PFSK-1 (cell line): ENCODE data around the gene MCFD2.

Experiments
- POLR2AphosphoS5 ChIP-seq: IDR thresholded peaks from 2 replicates; pipeline ENCODE4 v1.6.1; 2012; ENCODE audit warnings: low read depth, mild to moderate bottlenecking, control low read depth, low read length, moderate library complexity
- TAF1 ChIP-seq: IDR thresholded peaks from 2 replicates; pipeline ENCODE4 v1.6.1; 2012; ENCODE audit warnings: low read length, control low read depth, borderline replicate concordance; ENCODE audit not compliant: insufficient read depth
- TF ChIP-seq, protein P1 (sequence below), 2 experiments: IDR thresholded peaks; 2 replicates each; pipeline versions ENCODE4 v1.6.1 to v1.8.0; 2011 to 2012; ENCODE audit warnings: low read depth in 2 of 2, low read length in 2 of 2, control low read depth in 1 of 2, inconsistent platforms in 1 of 2, mild to moderate bottlenecking in 1 of 2, moderate library complexity in 1 of 2; ENCODE audit not compliant: insufficient read depth in 1 of 2

DNA sequence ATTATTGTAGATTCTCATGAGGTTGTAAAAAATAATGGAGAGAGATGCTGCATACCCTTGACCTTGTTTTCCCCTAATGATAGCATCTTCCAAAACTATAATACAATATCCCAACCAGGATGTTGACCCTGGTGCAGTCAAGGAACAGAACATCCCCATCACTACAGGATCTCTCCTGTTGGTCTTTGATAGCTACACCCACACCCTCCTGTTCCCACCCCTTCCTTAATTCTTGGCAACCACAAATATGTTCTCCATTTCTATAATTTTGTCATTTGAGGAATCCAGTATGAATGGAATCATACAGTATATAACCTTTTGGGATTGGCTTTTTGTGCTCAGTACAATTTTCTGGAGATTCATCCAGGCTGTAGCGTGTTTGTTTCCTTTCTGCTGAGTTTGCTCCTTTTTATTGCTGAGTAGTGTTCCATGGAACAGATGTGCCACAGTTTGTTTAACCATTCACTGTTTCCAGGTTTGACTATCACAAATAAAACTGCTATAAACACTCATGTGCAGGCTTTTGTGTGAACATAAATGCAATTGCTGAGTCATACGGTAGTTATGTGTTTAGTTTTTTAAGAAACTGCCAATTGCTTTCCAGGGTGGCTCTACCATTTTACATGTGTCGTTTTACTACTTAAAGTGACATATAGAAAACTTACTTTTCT is 22.2 kb downstream of the MCFD2 start:
- no peak for TF ChIP-seq POLR2AphosphoS5
- no peak for TF ChIP-seq TAF1
- TF ChIP-seq, protein P1, sequence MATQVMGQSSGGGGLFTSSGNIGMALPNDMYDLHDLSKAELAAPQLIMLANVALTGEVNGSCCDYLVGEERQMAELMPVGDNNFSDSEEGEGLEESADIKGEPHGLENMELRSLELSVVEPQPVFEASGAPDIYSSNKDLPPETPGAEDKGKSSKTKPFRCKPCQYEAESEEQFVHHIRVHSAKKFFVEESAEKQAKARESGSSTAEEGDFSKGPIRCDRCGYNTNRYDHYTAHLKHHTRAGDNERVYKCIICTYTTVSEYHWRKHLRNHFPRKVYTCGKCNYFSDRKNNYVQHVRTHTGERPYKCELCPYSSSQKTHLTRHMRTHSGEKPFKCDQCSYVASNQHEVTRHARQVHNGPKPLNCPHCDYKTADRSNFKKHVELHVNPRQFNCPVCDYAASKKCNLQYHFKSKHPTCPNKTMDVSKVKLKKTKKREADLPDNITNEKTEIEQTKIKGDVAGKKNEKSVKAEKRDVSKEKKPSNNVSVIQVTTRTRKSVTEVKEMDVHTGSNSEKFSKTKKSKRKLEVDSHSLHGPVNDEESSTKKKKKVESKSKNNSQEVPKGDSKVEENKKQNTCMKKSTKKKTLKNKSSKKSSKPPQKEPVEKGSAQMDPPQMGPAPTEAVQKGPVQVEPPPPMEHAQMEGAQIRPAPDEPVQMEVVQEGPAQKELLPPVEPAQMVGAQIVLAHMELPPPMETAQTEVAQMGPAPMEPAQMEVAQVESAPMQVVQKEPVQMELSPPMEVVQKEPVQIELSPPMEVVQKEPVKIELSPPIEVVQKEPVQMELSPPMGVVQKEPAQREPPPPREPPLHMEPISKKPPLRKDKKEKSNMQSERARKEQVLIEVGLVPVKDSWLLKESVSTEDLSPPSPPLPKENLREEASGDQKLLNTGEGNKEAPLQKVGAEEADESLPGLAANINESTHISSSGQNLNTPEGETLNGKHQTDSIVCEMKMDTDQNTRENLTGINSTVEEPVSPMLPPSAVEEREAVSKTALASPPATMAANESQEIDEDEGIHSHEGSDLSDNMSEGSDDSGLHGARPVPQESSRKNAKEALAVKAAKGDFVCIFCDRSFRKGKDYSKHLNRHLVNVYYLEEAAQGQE (IDR thresholded peaks at IDR 0.05; ENCODE audit: insufficient read depth in 1 of 2, low read depth in 2 of 2, low read length in 2 of 2), result no peak
